ENCODE data around the gene KCNMB2.

Gene KCNMB2

GRCh38 chr3:178655488-178655887 lies 119.3 kb downstream of the KCNMB2 start:
- no peak for DNase-seq (ENCODE audit: low read depth)

GRCh38 chr3:178658694-178659325 lies 122.6 kb downstream of the KCNMB2 start:
- DNase-seq (ENCODE audit: low read depth): no peak

GRCh38 chr3:178663201-178663934 lies 127.1 kb downstream of the KCNMB2 start:
- no peak for DNase-seq (ENCODE audit: low read depth)

GRCh38 chr3:178665747-178666146 lies 129.5 kb downstream of the KCNMB2 start:
- DNase-seq (ENCODE audit: low read depth): no peak

- DNase-seq (ENCODE audit: low read depth): no peak
Measured at GRCh38 chr3:178669022-178669601, 132.9 kb downstream of the KCNMB2 start.

GRCh38 chr3:178669758-178670157 lies 133.5 kb downstream of the KCNMB2 start:
- no peak for DNase-seq (ENCODE audit: low read depth)

GRCh38 chr3:178671377-178671776 lies 135.1 kb downstream of the KCNMB2 start:
- no peak for DNase-seq (ENCODE audit: low read depth)

- peak; percentile 1 for DNase-seq (ENCODE audit: low read depth)
Measured at GRCh38 chr3:178671791-178672190, 135.6 kb downstream of the KCNMB2 start.

- no peak for DNase-seq (ENCODE audit: low read depth)
Measured at GRCh38 chr3:178672275-178672674, 136.0 kb downstream of the KCNMB2 start.

- DNase-seq (ENCODE audit: low read depth): no peak
Measured at GRCh38 chr3:178673529-178673928, 137.3 kb downstream of the KCNMB2 start.

- DNase-seq (ENCODE audit: low read depth): no peak
Measured at GRCh38 chr3:178676077-178676476, 139.8 kb downstream of the KCNMB2 start.

- DNase-seq (ENCODE audit: low read depth): no peak
Measured at GRCh38 chr3:178676942-178677790, 140.9 kb downstream of the KCNMB2 start.

- no peak for DNase-seq (ENCODE audit: low read depth)
Measured at GRCh38 chr3:178677961-178678360, 141.7 kb downstream of the KCNMB2 start.

- no peak for DNase-seq (ENCODE audit: low read depth)
Measured at GRCh38 chr3:178680037-178680436, 143.8 kb downstream of the KCNMB2 start.

GRCh38 chr3:178680489-178680888 lies 144.3 kb downstream of the KCNMB2 start:
- DNase-seq (ENCODE audit: low read depth): no peak

GRCh38 chr3:178684881-178685590 lies 148.8 kb downstream of the KCNMB2 start:
- DNase-seq (ENCODE audit: low read depth): no peak

- DNase-seq (ENCODE audit: low read depth): no peak
Measured at GRCh38 chr3:178685591-178685906, 149.3 kb downstream of the KCNMB2 start.

- DNase-seq (ENCODE audit: low read depth): no peak
Measured at GRCh38 chr3:178686826-178687225, 150.6 kb downstream of the KCNMB2 start.

- DNase-seq (ENCODE audit: low read depth): no peak
Measured at GRCh38 chr3:178690571-178690970, 154.3 kb downstream of the KCNMB2 start.

- DNase-seq (ENCODE audit: low read depth): no peak
Measured at GRCh38 chr3:178699364-178699763, 163.1 kb downstream of the KCNMB2 start.

- DNase-seq (ENCODE audit: low read depth): no peak
Measured at GRCh38 chr3:178699810-178700209, 163.6 kb downstream of the KCNMB2 start.
